ENCODE results near the gene CHST5. TPM values are rescaled to one million over a fixed set of nuclear protein-coding genes. Genes with fewer than 3 reads are reported as not detected.

The CHST5 gene
- total RNA-seq, 3 donors from 2014 or later (not counting 1 experiment from before 2014, with no cell fraction given), result not detected

- TF ChIP-seq, protein P1, sequence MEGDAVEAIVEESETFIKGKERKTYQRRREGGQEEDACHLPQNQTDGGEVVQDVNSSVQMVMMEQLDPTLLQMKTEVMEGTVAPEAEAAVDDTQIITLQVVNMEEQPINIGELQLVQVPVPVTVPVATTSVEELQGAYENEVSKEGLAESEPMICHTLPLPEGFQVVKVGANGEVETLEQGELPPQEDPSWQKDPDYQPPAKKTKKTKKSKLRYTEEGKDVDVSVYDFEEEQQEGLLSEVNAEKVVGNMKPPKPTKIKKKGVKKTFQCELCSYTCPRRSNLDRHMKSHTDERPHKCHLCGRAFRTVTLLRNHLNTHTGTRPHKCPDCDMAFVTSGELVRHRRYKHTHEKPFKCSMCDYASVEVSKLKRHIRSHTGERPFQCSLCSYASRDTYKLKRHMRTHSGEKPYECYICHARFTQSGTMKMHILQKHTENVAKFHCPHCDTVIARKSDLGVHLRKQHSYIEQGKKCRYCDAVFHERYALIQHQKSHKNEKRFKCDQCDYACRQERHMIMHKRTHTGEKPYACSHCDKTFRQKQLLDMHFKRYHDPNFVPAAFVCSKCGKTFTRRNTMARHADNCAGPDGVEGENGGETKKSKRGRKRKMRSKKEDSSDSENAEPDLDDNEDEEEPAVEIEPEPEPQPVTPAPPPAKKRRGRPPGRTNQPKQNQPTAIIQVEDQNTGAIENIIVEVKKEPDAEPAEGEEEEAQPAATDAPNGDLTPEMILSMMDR (IDR thresholded peaks at IDR 0.05), result no peak
- intact Hi-C loops (cut with micrococcal nuclease), result no loop called here
- H3K27ac Mint-ChIP-seq, result no peak overlapping the region
- H3K4me1 Mint-ChIP-seq, result peaks cover 11% of the 10 kb centered on the region in 2 donors
- Histone ChIP-seq H3K9me3 (ENCODE audit: control insufficient read depth, insufficient read depth, low read length) (no peaks in the 10 kb centered on the region), H3K4me3 (ENCODE audit: low read length) (no peak overlapping the region), H3K27me3 (ENCODE audit: control insufficient read depth, insufficient read depth, low read length) (peaks cover 2% of the 10 kb centered on the region), H3K36me3 (ENCODE audit: control insufficient read depth, insufficient read depth, low read length) (no peaks in the 10 kb centered on the region), H3K4me1 (ENCODE audit: control insufficient read depth, insufficient read depth, low read length) (peaks cover 15% of the 10 kb centered on the region), H3K27ac (ENCODE audit: low read length) (no peak overlapping the region)
- WGBS (ENCODE audit: insufficient coverage), result 75% methylated on average over 9 of the region's 10 CpGs
- H3K9me3 Mint-ChIP-seq, result no peaks in the 10 kb centered on the region
- peaks cover 19 to 22% of the 10 kb centered on the region in 2 donors for H3K27me3 Mint-ChIP-seq (ENCODE audit: low read depth in 2 of 2)
- ATAC-seq, result no peak
- no peak overlapping the region for H3K4me3 Mint-ChIP-seq
- no peaks in the 10 kb centered on the region for H3K36me3 Mint-ChIP-seq
- no peak for DNase-seq
These were observed 23.9 kb upstream of the CHST5 start for GRCh38 chr16:75559564-75560372.

DNA sequence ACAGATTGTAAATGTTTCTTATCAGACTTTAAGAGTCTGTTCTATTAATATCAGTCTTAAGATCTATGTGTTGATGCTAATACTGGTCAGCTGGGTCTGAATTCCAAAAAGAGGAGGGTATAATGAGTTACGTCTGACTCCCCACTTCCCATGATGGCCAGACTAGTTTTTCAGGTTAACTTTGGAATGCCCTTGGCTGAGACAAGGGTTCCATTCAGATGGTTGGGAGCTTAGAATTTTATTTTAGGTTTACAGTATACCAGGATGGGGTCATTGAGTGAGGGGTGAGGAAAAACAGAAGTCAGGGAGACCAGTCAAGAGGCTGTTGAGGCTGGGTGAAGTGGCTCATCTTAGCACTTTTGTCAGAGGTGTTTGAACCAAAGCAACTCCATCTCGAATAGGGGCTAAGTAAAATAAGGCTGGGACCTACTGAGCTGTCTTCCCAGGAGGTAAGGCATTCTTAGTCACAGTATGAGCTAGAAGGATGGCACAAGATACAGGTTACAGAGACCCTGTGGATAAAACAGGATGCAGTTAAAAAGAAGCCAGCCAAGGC, 23.0 kb upstream of the CHST5 start:
- Histone ChIP-seq H3K4me3 (ENCODE audit: low read length) (no peak overlapping the region), H3K9me3 (ENCODE audit: control insufficient read depth, insufficient read depth, low read length) (no peaks in the 10 kb centered on the region), H3K27me3 (ENCODE audit: control insufficient read depth, insufficient read depth, low read length) (peaks cover 2% of the 10 kb centered on the region), H3K36me3 (ENCODE audit: control insufficient read depth, insufficient read depth, low read length) (no peaks in the 10 kb centered on the region), H3K4me1 (ENCODE audit: control insufficient read depth, insufficient read depth, low read length) (peaks cover 15% of the 10 kb centered on the region), H3K27ac (ENCODE audit: low read length) (no peak overlapping the region)
- H3K4me3 Mint-ChIP-seq, result no peak overlapping the region
- H3K36me3 Mint-ChIP-seq, result no peaks in the 10 kb centered on the region
- 73% methylated on average over 2 of the region's 2 CpGs for WGBS (ENCODE audit: insufficient coverage)
- TF ChIP-seq, protein P1 (IDR thresholded peaks at IDR 0.05), result no peak
- intact Hi-C loops (cut with micrococcal nuclease), result no loop called here
- H3K4me1 Mint-ChIP-seq, result peaks cover 11% of the 10 kb centered on the region in 2 donors
- H3K9me3 Mint-ChIP-seq, result no peaks in the 10 kb centered on the region
- ATAC-seq, result no peak
- H3K27me3 Mint-ChIP-seq (ENCODE audit: low read depth in 2 of 2), result peaks cover 12 to 19% of the 10 kb centered on the region in 2 donors
- no peak overlapping the region for H3K27ac Mint-ChIP-seq
- no peak for DNase-seq

- Mint-ChIP-seq H3K27me3 (ENCODE audit: low read depth in 2 of 2) (peaks cover 9 to 17% of the 10 kb centered on the region in 2 donors), H3K9me3 (no peaks in the 10 kb centered on the region), H3K36me3 (no peaks in the 10 kb centered on the region), H3K27ac (peak overlapping the region; percentile 77 to 94), H3K4me1 (peaks cover 11% of the 10 kb centered on the region in 2 donors), H3K4me3 (peak overlapping the region; percentile 93)
- DNase-seq (no peak), ATAC-seq (no peak)
- no peaks in the 10 kb centered on the region for H3K27me3 ChIP-seq (ENCODE audit: control insufficient read depth, insufficient read depth, low read length)
- no peaks in the 10 kb centered on the region for H3K36me3 ChIP-seq (ENCODE audit: control insufficient read depth, insufficient read depth, low read length)
- 55% methylated on average over 13 of the region's 16 CpGs for WGBS (ENCODE audit: insufficient coverage)
- intact Hi-C loops (cut with micrococcal nuclease), result loop anchor here (1.0 to 2.0 kb wide), 4 partner anchors 10 to 124 kb away; partner anchors contain the start of genes CFDP1, GABARAPL2, KARS1 and TERF2IP
- H3K4me3 ChIP-seq (ENCODE audit: low read length), result peak overlapping the region; percentile 43
- TF ChIP-seq, protein P1 (IDR thresholded peaks at IDR 0.05), result no peak
- H3K4me1 ChIP-seq (ENCODE audit: control insufficient read depth, insufficient read depth, low read length), result peaks cover 15% of the 10 kb centered on the region
- peak overlapping the region; percentile 73 for H3K27ac ChIP-seq (ENCODE audit: low read length)
- no peaks in the 10 kb centered on the region for H3K9me3 ChIP-seq (ENCODE audit: control insufficient read depth, insufficient read depth, low read length)
These were observed 20.6 kb upstream of the CHST5 start for GRCh38 chr16:75556431-75556950.
